Hepatocyte (in vitro differentiated cells): ENCODE measurements around the gene GLT1D1. TPM values are rescaled to one million over a fixed set of nuclear protein-coding genes. Genes with fewer than 3 reads are reported as not detected.

Experiments used
- DNase-seq: peaks from one replicate; pipeline ENCODE4 v3.0.0-alpha.2; 2016; ENCODE audit warnings: low spot score
- H2AFZ ChIP-seq: fragments of 200-600 bp; sonication (generic); 2 replicates; pipeline ENCODE4 v1.6.0; 2016; ENCODE audit warnings: antibody characterized with exemption, mild to moderate bottlenecking
- H3K27ac ChIP-seq: fragments of 200-600 bp; sonication (generic); 2 replicates; pipeline ENCODE4 v1.5.1; 2016; ENCODE audit warnings: mild to moderate bottlenecking
- H3K27me3 ChIP-seq: fragments of 200-600 bp; sonication (generic); 2 replicates; pipeline ENCODE4 v1.6.1; 2016
- H3K36me3 ChIP-seq: fragments of 200-600 bp; sonication (generic); replicated peaks from 2 replicates; pipeline ENCODE4 v1.5.1; 2016; ENCODE audit warnings: low read depth; ENCODE audit not compliant: insufficient read depth
- H3K4me1 ChIP-seq: fragments of 200-600 bp; sonication (generic); 2 replicates; pipeline ENCODE4 v1.5.1; 2016; ENCODE audit warnings: mild to moderate bottlenecking, moderate library complexity; ENCODE audit not compliant: insufficient read depth
- H3K4me2 ChIP-seq: fragments of 200-600 bp; sonication (generic); 2 replicates; pipeline ENCODE4 v1.6.0; 2016
- H3K4me3 ChIP-seq: fragments of 200-600 bp; sonication (generic); 2 replicates; pipeline ENCODE4 v1.5.1; 2016; ENCODE audit warnings: mild to moderate bottlenecking
- H3K79me2 ChIP-seq: fragments of 200-600 bp; sonication (generic); 2 replicates; pipeline ENCODE4 v1.6.0; 2017; ENCODE audit warnings: mild to moderate bottlenecking
- H3K9me2 ChIP-seq: fragments of 200-600 bp; sonication (generic); replicated peaks from 2 replicates; pipeline ENCODE4 v1.6.0; 2017; ENCODE audit warnings: mild to moderate bottlenecking; ENCODE audit not compliant: insufficient read depth
- H3K9me3 ChIP-seq: fragments of 200-600 bp; sonication (generic); 2 replicates; pipeline ENCODE4 v1.5.1; 2016; ENCODE audit warnings: low read depth, mild to moderate bottlenecking
- H4K20me1 ChIP-seq: fragments of 200-600 bp; sonication (generic); 2 replicates; pipeline ENCODE4 v1.6.0; 2016; ENCODE audit warnings: mild to moderate bottlenecking; ENCODE audit not compliant: insufficient read depth, poor library complexity, severe bottlenecking
- EZH2 ChIP-seq: fragments of 200-600 bp; sonication (generic); IDR thresholded peaks from 2 replicates; pipeline ENCODE4 v1.6.1; 2016; ENCODE audit warnings: antibody characterized with exemption, mild to moderate bottlenecking, borderline replicate concordance
- EZH2phosphoT487 ChIP-seq: fragments of 200-600 bp; sonication (generic); IDR thresholded peaks from one replicate; pipeline ENCODE4 v1.6.1; 2018; ENCODE audit warnings: antibody characterized with exemption, mild to moderate bottlenecking, low read depth, moderate library complexity; ENCODE audit not compliant: unreplicated experiment, severe bottlenecking
- WGBS: methylation state at CpG from one replicate; pipeline ENCODE4 v1.1.6; 2016; ENCODE audit warnings: low lambda C conversion rate; ENCODE audit errors: missing lambda C conversion rate; 5-methylcytosine and 5-hydroxymethylcytosine counted together
- polyA plus RNA-seq: library from polyadenylated mRNA; unstranded; fragments of >200 nt; fragmentation: Nextera tagmentation; extraction: Ambion mirVana; gene quantifications from 2 replicates; pipeline ENCODE4 v1.2.1, GENCODE V29; 2016
- total RNA-seq: library from RNA; depleted of rRNA; stranded (reverse); fragments of >200 nt; gene quantifications from 2 replicates; pipeline ENCODE4 v1.2.3, GENCODE V29; 2014
- TF ChIP-seq, protein P1 (sequence below): fragments of 200-600 bp; sonication (generic); IDR thresholded peaks from 2 replicates; pipeline ENCODE4 v1.5.1; 2016; ENCODE audit warnings: antibody characterized with exemption, mild to moderate bottlenecking; ENCODE audit not compliant: poor library complexity

GLT1D1 gene
- total and polyA plus RNA-seq, 2 experiments from 2014 or later = 1.8 to 1.9 TPM

DNA sequence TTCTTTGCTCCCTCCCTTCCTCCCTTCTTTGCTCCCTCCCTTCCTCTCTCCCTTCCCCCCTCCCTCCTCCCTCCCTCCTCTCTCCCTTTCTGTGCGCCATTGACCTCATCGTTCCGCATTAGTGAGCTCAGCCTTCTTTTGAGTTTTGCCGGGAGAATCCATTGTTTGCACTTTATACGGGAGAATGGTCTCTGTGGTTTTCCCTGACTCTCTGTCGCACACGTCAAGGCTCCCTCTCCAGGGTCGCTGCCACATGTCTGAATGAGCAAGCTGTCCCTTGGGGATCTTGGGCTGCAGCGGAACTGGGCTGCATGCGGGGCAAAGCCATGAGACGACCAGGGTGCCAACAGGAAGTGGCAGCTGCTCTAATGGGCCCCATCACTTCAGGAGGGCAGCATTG is 118.5 kb downstream of the GLT1D1 start:
- Histone ChIP-seq H3K27ac (no peak overlapping the region), H3K36me3 (no peaks in the 10 kb centered on the region), H3K79me2 (no peaks in the 10 kb centered on the region), H3K4me2 (no peak overlapping the region), H2AFZ (no peak overlapping the region), H3K4me1 (no peaks in the 10 kb centered on the region), H3K9me3 (no peaks in the 10 kb centered on the region), H4K20me1 (no peaks in the 10 kb centered on the region), H3K4me3 (no peak overlapping the region), H3K27me3 (peaks cover 23% of the 10 kb centered on the region), H3K9me2 (no peaks in the 10 kb centered on the region)
- WGBS = 54% methylated on average over 11 of the region's 11 CpGs
- DNase-seq = no peak
- no peak for TF ChIP-seq EZH2phosphoT487
- TF ChIP-seq, protein P1, sequence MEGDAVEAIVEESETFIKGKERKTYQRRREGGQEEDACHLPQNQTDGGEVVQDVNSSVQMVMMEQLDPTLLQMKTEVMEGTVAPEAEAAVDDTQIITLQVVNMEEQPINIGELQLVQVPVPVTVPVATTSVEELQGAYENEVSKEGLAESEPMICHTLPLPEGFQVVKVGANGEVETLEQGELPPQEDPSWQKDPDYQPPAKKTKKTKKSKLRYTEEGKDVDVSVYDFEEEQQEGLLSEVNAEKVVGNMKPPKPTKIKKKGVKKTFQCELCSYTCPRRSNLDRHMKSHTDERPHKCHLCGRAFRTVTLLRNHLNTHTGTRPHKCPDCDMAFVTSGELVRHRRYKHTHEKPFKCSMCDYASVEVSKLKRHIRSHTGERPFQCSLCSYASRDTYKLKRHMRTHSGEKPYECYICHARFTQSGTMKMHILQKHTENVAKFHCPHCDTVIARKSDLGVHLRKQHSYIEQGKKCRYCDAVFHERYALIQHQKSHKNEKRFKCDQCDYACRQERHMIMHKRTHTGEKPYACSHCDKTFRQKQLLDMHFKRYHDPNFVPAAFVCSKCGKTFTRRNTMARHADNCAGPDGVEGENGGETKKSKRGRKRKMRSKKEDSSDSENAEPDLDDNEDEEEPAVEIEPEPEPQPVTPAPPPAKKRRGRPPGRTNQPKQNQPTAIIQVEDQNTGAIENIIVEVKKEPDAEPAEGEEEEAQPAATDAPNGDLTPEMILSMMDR = no peak
- TF ChIP-seq EZH2 = no peak

DNA sequence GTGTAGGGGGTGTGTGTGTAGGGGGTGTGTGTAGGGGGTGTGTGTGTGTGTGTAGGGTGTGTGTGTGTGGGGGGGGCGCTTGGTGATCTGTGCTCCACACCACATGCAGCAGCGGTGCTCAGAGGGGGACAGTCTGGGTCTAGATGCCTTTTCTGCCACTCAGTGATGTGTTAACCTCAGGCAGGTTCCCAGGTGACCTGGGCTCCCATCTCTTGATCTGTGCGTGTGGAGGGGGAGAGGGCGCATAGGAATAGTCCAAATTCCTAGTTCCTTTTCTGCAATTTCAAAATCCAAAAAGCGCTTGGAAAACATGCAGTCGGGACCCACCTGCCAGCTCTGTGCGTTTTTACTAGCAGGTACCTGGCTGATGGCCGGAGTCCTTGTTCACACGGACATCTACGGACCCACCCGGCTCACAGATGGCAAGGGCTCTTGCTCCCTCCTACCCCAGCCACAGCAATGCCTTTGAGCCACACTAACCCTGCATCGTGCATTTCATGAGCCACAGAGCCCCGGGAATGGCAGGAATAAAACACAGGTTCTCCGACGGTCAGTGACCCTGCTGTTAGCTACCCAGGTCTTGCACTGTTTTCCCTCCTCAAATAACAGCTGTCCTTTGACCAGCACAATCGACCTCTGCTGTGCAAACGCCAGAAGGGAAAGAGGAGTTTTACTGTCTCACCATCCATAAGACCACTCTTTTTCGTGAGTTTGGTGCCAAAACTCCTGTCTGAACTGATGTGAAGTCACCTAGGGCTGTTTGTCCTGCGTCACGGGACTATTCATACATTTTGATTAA is 120.8 kb downstream of the GLT1D1 start:
- Histone ChIP-seq H3K9me2 (no peaks in the 10 kb centered on the region), H3K27ac (no peak overlapping the region), H3K4me1 (no peaks in the 10 kb centered on the region), H3K79me2 (no peaks in the 10 kb centered on the region), H3K36me3 (no peaks in the 10 kb centered on the region), H3K27me3 (peaks cover 19% of the 10 kb centered on the region), H3K4me3 (no peak overlapping the region), H3K9me3 (no peaks in the 10 kb centered on the region), H3K4me2 (no peak overlapping the region), H4K20me1 (no peaks in the 10 kb centered on the region), H2AFZ (no peak overlapping the region)
- WGBS = 64% methylated on average over 20 of the region's 20 CpGs
- TF ChIP-seq, protein P1 = no peak
- TF ChIP-seq EZH2 (no peak), EZH2phosphoT487 (no peak)
- no peak for DNase-seq

DNA sequence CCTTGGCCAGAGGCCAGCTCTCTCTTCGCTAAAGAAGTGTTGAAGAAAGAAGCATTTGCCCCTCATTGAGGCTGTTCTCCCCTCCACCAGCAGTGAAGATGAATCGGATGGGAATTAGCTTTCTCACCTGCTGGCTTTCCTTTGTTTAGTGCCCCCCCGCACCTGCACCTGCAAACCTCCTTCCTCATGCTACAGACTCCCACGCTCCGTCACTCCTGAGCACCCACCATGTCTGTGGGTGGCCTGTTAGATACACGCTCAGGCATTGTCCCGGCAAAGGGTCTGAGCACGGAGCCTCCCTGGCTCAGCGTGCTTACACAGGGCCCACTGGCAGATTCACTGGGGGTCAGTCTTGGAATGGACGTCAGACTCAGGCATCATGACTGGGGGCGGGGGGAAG is 121.6 kb downstream of the GLT1D1 start:
- no peak overlapping the region for H3K4me3 ChIP-seq
- WGBS = 76% methylated on average over 11 of the region's 11 CpGs
- H2AFZ ChIP-seq = no peak overlapping the region
- no peaks in the 10 kb centered on the region for H3K36me3 ChIP-seq
- no peak overlapping the region for H3K27ac ChIP-seq
- H4K20me1 ChIP-seq = no peaks in the 10 kb centered on the region
- H3K79me2 ChIP-seq = no peaks in the 10 kb centered on the region
- TF ChIP-seq, protein P1 = no peak
- TF ChIP-seq EZH2phosphoT487 (no peak), EZH2 (no peak)
- DNase-seq = no peak
- H3K9me2 ChIP-seq = no peaks in the 10 kb centered on the region
- no peaks in the 10 kb centered on the region for H3K4me1 ChIP-seq
- no peaks in the 10 kb centered on the region for H3K9me3 ChIP-seq
- peaks cover 11% of the 10 kb centered on the region for H3K27me3 ChIP-seq
- H3K4me2 ChIP-seq = no peak overlapping the region
